GM18526 (cell line): Measurements from ENCODE around the gene CEBPB.

ENCODE experiments used
- POLR2A ChIP-seq: IDR thresholded peaks from 3 replicates; pipeline ENCODE4 v1.6.1; 2011; ENCODE audit not compliant: insufficient read length; ENCODE audit errors: extremely low read depth

Gene CEBPB

GRCh38 chr20:50226093-50226974, 35.7 kb downstream of the CEBPB start:
- TF ChIP-seq POLR2A, result no peak

- TF ChIP-seq POLR2A, result no peak
Measured at GRCh38 chr20:50227506-50227905, 36.9 kb downstream of the CEBPB start.

GRCh38 chr20:50229156-50229607, 38.6 kb downstream of the CEBPB start:
- TF ChIP-seq POLR2A, result no peak

GRCh38 chr20:50230184-50230583, 39.6 kb downstream of the CEBPB start:
- no peak for TF ChIP-seq POLR2A

GRCh38 chr20:50230871-50231560, 40.4 kb downstream of the CEBPB start:
- no peak for TF ChIP-seq POLR2A

- no peak for TF ChIP-seq POLR2A
Measured at GRCh38 chr20:50231854-50232253, 41.2 kb downstream of the CEBPB start.

- TF ChIP-seq POLR2A, result no peak
Measured at GRCh38 chr20:50232651-50233324, 42.2 kb downstream of the CEBPB start.

GRCh38 chr20:50233325-50234212, 42.9 kb downstream of the CEBPB start:
- TF ChIP-seq POLR2A, result no peak

- TF ChIP-seq POLR2A, result no peak
Measured at GRCh38 chr20:50234288-50234687, 43.7 kb downstream of the CEBPB start.

GRCh38 chr20:50237349-50237748, 46.7 kb downstream of the CEBPB start:
- TF ChIP-seq POLR2A, result no peak

- TF ChIP-seq POLR2A, result no peak
Measured at GRCh38 chr20:50238081-50238800, 47.6 kb downstream of the CEBPB start.

- TF ChIP-seq POLR2A, result no peak
Measured at GRCh38 chr20:50240092-50240491, 49.5 kb downstream of the CEBPB start.

- no peak for TF ChIP-seq POLR2A
Measured at GRCh38 chr20:50242178-50242514, 51.5 kb downstream of the CEBPB start.
